Ascending aorta (tissue), 2 donors: ENCODE data around the gene CHD5. TPM values are rescaled to one million over a fixed set of nuclear protein-coding genes. Genes with fewer than 3 reads are reported as not detected.

Experiments used
- DNase-seq, 2 donors: peaks; one replicate each; pipeline ENCODE4 v3.0.0-alpha.2; 2019; ENCODE audit warnings: low spot score in 2 of 2
- H3K27ac ChIP-seq, 2 donors: fragments of 200-600 bp; sonication (generic); one replicate each; pipeline ENCODE4 v1.5.1; 2016 to 2017; ENCODE audit warnings: mild to moderate bottlenecking in 1 of 2
- H3K27me3 ChIP-seq: fragments of 200-600 bp; sonication (generic); one replicate; pipeline ENCODE4 v1.5.1; 2017
- H3K36me3 ChIP-seq, 2 donors: fragments of 200-600 bp; sonication (generic); one replicate each; pipeline ENCODE4 v1.5.1; 2016
- H3K4me1 ChIP-seq, 2 donors: fragments of 200-600 bp; sonication (generic); one replicate each; pipeline ENCODE4 v1.5.1; 2016 to 2017; ENCODE audit warnings: mild to moderate bottlenecking in 1 of 2
- H3K4me3 ChIP-seq, 2 donors: fragments of 200-600 bp; sonication (generic); one replicate each; pipeline ENCODE4 v1.5.1; 2016 to 2017; ENCODE audit warnings: mild to moderate bottlenecking in 1 of 2
- H3K9me3 ChIP-seq, 2 donors: fragments of 200-600 bp; sonication (generic); one replicate each; pipeline ENCODE4 v1.5.1; 2016
- CTCF ChIP-seq, 3 experiments: fragments of 200-600 bp in 2 of 3; fragments of 450-650 bp in 1 of 3; sonication (generic) in 2 of 3; IDR thresholded peaks; one replicate each; pipeline ENCODE4 v1.5.1; 2016 to 2019; ENCODE audit warnings: antibody characterized with exemption in 3 of 3, mild to moderate bottlenecking in 1 of 3, moderate library complexity in 1 of 3
- intact Hi-C: fragments of 100-400 bp; cut with DNase I; formaldehyde crosslinking; loops from one replicate; pipeline ENCODE4 v1.15.1; 2023
- total RNA-seq: library from RNA; depleted of rRNA; stranded (reverse); fragments of >200 nt; gene quantifications from one replicate; pipeline ENCODE4 v1.1.0, GENCODE V29; 2016

The CHD5 gene
- total RNA-seq, 1 donor from 2014 or later: 4.0 TPM

GRCh38 chr1:6199298-6200187 is 19.4 kb upstream of the CHD5 start, which contains the start of gene RPL22:
RPL22 (minus strand) TSS chr1:6199595; CDS start chr1:6199573, 22 bp downstream.
- H3K4me1 ChIP-seq: peaks cover 15 to 26% of the 10 kb centered on the region in 2 donors
- H3K9me3 ChIP-seq: no peaks in the 10 kb centered on the region
- intact Hi-C loops: loop anchor here (1.0 to 5.0 kb wide), 2 partner anchors 37 to 207 kb away; partner anchors contain the start of gene NPHP4
- peak; percentile 91 to 99 for DNase-seq
- no peak for TF ChIP-seq CTCF (IDR thresholded peaks at IDR 0.05)
- H3K27ac ChIP-seq: peak within 1 kb of the TSS; percentile 79 to 82
- H3K4me3 ChIP-seq: peak within 1 kb of the TSS; percentile 77 to 86
- H3K36me3 ChIP-seq: peaks cover 15 to 27% of the 10 kb centered on the region in 2 donors
- H3K27me3 ChIP-seq: no peaks in the 10 kb centered on the region

- no peak for TF ChIP-seq CTCF (IDR thresholded peaks at IDR 0.05)
- Histone ChIP-seq H3K27ac (peak overlapping the region; percentile 79 to 82), H3K27me3 (no peaks in the 10 kb centered on the region), H3K4me3 (peak overlapping the region; percentile 77 to 86), H3K4me1 (peaks cover 15 to 26% of the 10 kb centered on the region in 2 donors), H3K9me3 (no peaks in the 10 kb centered on the region), H3K36me3 (peaks cover 23 to 34% of the 10 kb centered on the region in 2 donors)
- DNase-seq: no peak
- intact Hi-C loops: loop anchor here (1.0 to 5.0 kb wide), 2 partner anchors 38 to 206 kb away; partner anchors contain the start of gene NPHP4
Observed at GRCh38 chr1:6198646-6199297, 18.7 kb upstream of the CHD5 start.

GRCh38 chr1:6197746-6198427 is 17.8 kb upstream of the CHD5 start:
- Histone ChIP-seq H3K36me3 (peaks cover 31 to 43% of the 10 kb centered on the region in 2 donors), H3K27me3 (no peaks in the 10 kb centered on the region), H3K9me3 (no peaks in the 10 kb centered on the region), H3K27ac (peak overlapping the region in 1 of 2 donors; percentile 1), H3K4me1 (peaks cover 15 to 26% of the 10 kb centered on the region in 2 donors), H3K4me3 (peak overlapping the region; percentile 77 to 86)
- no peak for DNase-seq
- intact Hi-C loops: loop anchor here (5.0 kb wide), 1 partner anchor 206 kb away; the partner anchor contains the start of gene NPHP4
- no peak for TF ChIP-seq CTCF (IDR thresholded peaks at IDR 0.05)

GRCh38 chr1:6191968-6192367 is 11.8 kb upstream of the CHD5 start:
- H3K4me3 ChIP-seq: no peak overlapping the region
- intact Hi-C loops: no loop called here
- peaks cover 75 to 91% of the 10 kb centered on the region in 2 donors for H3K36me3 ChIP-seq

More at GRCh38 chr1:6191968-6192367, 11.8 kb upstream of the CHD5 start:
- H3K4me1 ChIP-seq: peaks cover 0 to 4% of the 10 kb centered on the region in 2 donors
- H3K27me3 ChIP-seq: no peaks in the 10 kb centered on the region
- no peak overlapping the region for H3K27ac ChIP-seq
- no peaks in the 10 kb centered on the region for H3K9me3 ChIP-seq
- TF ChIP-seq CTCF (IDR thresholded peaks at IDR 0.05): no peak
- no peak for DNase-seq
